Parathyroid adenoma (tissue), 2 donors: ENCODE data around the gene TTC8.
"Not testable (repeated sequence)": the region's sequence is repeated elsewhere in the genome, so short reads cannot be mapped to it uniquely, and the experiment has no call there.

Source experiments
- H2AFZ ChIP-seq: fragments of 300-600 bp; sonication (generic); one replicate; pipeline ENCODE4 v1.7.0; 2017; ENCODE audit warnings: antibody characterized with exemption, mild to moderate bottlenecking
- H3K27ac ChIP-seq: fragments of 300-600 bp; sonication (generic); one replicate; pipeline ENCODE4 v1.7.0; 2017
- H3K27me3 ChIP-seq: fragments of 300-600 bp; sonication (generic); one replicate; pipeline ENCODE4 v1.7.0; 2017; ENCODE audit warnings: low read length; ENCODE audit not compliant: control insufficient read depth, insufficient read depth
- H3K36me3 ChIP-seq: fragments of 300-600 bp; sonication (generic); one replicate; pipeline ENCODE4 v1.7.0; 2017; ENCODE audit warnings: low read length; ENCODE audit not compliant: control insufficient read depth, insufficient read depth
- H3K4me1 ChIP-seq: fragments of 300-600 bp; sonication (generic); one replicate; pipeline ENCODE4 v1.7.0; 2017; ENCODE audit warnings: control low read depth
- H3K4me2 ChIP-seq: fragments of 300-600 bp; sonication (generic); one replicate; pipeline ENCODE4 v1.7.0; 2017; ENCODE audit warnings: low read length
- H3K4me3 ChIP-seq: fragments of 300-600 bp; sonication (generic); one replicate; pipeline ENCODE4 v1.7.0; 2017; ENCODE audit warnings: low read depth, low read length
- H3K79me2 ChIP-seq: fragments of 300-600 bp; sonication (generic); one replicate; pipeline ENCODE4 v1.7.0; 2017; ENCODE audit warnings: control low read depth
- H3K9ac ChIP-seq: fragments of 300-600 bp; sonication (generic); one replicate; pipeline ENCODE4 v1.7.0; 2017; ENCODE audit warnings: mild to moderate bottlenecking
- H3K9me3 ChIP-seq: fragments of 300-600 bp; sonication (generic); one replicate; pipeline ENCODE4 v1.7.0; 2017; ENCODE audit warnings: low read length; ENCODE audit not compliant: control insufficient read depth
- TF ChIP-seq, protein P1 (sequence below): fragments of 300-600 bp; sonication (generic); IDR thresholded peaks from one replicate; pipeline ENCODE4 v1.7.0; 2017; ENCODE audit warnings: antibody characterized with exemption, mild to moderate bottlenecking
- donor health status: primary hyperparathyroidism.

TTC8 gene

DNA sequence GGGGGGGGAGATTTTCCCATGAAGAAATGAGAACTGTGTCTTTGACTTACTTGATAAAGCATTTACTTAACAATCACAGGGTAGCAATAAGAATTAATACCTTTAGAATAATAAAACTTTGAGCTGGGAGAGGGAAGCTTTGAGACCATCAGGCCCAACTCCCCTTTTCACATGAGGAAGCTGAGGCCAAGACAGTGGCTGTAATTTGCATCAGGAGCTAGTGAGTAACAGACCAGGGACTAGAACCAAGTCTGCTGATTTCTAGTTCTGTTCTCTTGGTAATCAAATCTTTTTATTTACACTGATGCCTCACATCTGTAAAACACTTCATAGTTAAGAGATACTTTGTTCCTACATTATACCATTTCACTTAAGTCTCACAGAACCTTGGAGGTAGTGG, 28.7 kb downstream of the TTC8 start:
- H3K4me3 ChIP-seq, result no peak overlapping the region
- no peaks in the 10 kb centered on the region for H3K9me3 ChIP-seq
- TF ChIP-seq, protein P1, sequence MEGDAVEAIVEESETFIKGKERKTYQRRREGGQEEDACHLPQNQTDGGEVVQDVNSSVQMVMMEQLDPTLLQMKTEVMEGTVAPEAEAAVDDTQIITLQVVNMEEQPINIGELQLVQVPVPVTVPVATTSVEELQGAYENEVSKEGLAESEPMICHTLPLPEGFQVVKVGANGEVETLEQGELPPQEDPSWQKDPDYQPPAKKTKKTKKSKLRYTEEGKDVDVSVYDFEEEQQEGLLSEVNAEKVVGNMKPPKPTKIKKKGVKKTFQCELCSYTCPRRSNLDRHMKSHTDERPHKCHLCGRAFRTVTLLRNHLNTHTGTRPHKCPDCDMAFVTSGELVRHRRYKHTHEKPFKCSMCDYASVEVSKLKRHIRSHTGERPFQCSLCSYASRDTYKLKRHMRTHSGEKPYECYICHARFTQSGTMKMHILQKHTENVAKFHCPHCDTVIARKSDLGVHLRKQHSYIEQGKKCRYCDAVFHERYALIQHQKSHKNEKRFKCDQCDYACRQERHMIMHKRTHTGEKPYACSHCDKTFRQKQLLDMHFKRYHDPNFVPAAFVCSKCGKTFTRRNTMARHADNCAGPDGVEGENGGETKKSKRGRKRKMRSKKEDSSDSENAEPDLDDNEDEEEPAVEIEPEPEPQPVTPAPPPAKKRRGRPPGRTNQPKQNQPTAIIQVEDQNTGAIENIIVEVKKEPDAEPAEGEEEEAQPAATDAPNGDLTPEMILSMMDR, result no peak
- no peaks in the 10 kb centered on the region for H3K79me2 ChIP-seq
- no peak overlapping the region for H3K9ac ChIP-seq
- no peak overlapping the region for H3K27ac ChIP-seq
- H3K27me3 ChIP-seq, result no peaks in the 10 kb centered on the region
- H3K4me1 ChIP-seq, result no peaks in the 10 kb centered on the region
- no peak overlapping the region for H3K4me2 ChIP-seq
- H2AFZ ChIP-seq, result no peak overlapping the region
- H3K36me3 ChIP-seq, result no peaks in the 10 kb centered on the region

DNA sequence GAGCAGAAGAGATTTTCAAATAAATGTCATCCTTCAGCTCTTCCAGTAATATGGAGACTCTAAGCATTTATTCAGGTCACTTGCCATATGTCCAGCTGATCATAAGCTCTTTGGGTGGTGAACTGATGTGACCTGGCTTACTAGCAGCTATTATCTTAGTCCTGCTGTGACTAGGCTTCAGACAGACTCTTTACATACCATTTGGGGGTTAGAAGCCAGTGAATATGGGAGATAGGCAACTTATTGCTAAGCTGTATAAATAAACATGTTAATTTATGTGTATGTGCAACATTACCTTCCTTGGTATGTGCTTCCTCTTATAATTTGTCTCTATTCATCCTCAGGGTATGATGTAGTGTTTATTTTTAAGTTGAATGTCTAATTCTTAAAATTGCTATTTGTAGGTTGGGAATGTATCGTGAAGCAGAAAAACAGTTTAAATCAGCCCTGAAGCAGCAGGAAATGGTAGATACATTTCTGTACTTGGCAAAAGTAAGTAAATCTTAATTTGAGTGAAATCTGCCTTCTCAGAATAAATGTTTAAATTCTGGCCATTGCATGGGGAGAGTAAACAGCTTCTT, 32.4 kb downstream of the TTC8 start:
- no peaks in the 10 kb centered on the region for H3K27me3 ChIP-seq
- H3K36me3 ChIP-seq, result no peaks in the 10 kb centered on the region
- TF ChIP-seq, protein P1, result no peak
- no peaks in the 10 kb centered on the region for H3K9me3 ChIP-seq
- H3K9ac ChIP-seq, result no peak overlapping the region
- H3K4me2 ChIP-seq, result no peak overlapping the region
- H3K27ac ChIP-seq, result no peak overlapping the region
- no peak overlapping the region for H3K4me3 ChIP-seq
- no peaks in the 10 kb centered on the region for H3K79me2 ChIP-seq
- H3K4me1 ChIP-seq, result no peaks in the 10 kb centered on the region
- H2AFZ ChIP-seq, result no peak overlapping the region

DNA sequence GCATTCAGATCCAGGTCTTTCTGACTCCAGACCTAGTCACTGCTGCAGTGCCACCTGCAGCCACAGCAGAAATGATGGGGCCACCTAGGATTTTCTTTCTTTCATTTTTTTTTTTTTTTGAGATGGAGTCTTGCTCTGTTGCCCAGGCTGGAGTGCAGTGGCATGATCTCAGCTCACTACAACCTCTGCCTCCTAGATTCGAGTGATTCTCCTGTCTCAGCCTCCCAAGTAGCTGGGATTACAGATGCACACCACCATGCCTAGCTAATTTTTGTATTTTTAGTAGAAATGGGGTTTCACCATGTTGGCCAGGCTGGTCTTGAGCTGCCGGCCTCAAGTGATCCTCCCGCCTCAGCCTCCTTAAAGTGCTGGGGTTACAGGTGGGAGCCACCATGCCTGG, 33.4 kb downstream of the TTC8 start:
- not testable (repeated sequence) for H3K9me3 ChIP-seq, H3K27me3 ChIP-seq, H3K27ac ChIP-seq, H3K36me3 ChIP-seq, H2AFZ ChIP-seq, H3K4me3 ChIP-seq, H3K79me2 ChIP-seq, H3K4me2 ChIP-seq, H3K9ac ChIP-seq, H3K4me1 ChIP-seq

DNA sequence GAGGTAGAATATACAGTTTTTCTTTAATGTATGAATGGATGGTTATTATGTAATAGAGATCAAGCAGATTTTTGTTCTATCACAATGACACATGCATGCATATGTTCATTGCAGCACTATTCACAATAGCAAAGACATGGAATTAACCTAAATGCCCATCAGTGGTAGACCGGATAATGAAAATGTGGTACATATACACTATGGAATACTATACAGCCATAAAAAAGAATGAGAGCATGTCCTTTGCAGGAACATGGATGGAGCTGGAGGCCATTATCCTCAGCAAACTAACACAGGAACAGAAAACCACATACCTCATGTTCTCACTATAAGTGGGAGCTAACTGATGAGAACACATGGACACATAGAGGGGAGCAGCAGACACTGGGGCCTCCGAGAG, 34.7 kb downstream of the TTC8 start:
- H3K4me1 ChIP-seq, H3K36me3 ChIP-seq, H2AFZ ChIP-seq, H3K27ac ChIP-seq, H3K79me2 ChIP-seq, H3K4me3 ChIP-seq, H3K9ac ChIP-seq, H3K9me3 ChIP-seq, H3K4me2 ChIP-seq, H3K27me3 ChIP-seq: not testable (repeated sequence)

DNA sequence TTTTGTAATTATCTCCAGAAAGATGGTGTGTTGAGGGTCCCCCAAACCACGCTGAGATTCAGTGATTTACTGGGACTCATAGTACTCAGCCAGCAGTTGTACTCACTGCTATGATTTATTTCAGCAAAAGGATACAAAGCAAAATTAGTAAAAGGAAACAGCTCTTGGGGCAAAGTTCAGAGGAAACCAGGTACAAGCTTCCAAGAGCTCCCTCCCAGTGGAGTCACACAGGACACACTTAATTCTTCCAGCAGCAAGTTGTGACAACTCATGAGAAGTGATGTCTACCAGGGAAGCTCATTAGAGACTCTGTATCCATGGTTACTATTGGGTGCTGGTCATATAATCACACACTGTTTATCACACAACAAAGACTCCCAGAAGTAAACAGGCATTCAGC, 38.7 kb downstream of the TTC8 start:
- Histone ChIP-seq H3K4me2 (no peak overlapping the region), H3K9me3 (no peaks in the 10 kb centered on the region), H3K4me3 (no peak overlapping the region), H3K36me3 (no peaks in the 10 kb centered on the region), H3K9ac (no peak overlapping the region), H3K27me3 (no peaks in the 10 kb centered on the region), H3K4me1 (no peaks in the 10 kb centered on the region), H3K79me2 (no peaks in the 10 kb centered on the region), H2AFZ (no peak overlapping the region), H3K27ac (no peak overlapping the region)
- TF ChIP-seq, protein P1, result no peak

DNA sequence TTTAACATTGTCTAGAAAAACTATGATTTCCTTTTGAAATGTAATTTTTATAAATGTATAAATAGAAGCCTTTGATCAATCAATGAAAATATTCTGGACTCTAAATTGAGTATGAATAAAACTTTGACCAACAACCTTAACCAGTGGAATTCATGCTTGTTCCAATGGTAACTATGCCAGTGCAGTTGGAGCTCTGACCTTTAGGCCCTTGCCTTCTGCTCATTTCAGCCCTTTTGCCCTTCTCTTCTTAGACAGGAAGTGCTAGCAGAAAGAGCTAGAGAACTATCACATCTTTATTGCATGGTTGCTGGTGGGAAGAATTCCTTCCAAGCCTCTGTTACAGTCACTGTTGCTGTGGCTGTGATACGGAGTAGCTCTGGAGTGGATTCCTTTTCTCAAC, 39.7 kb downstream of the TTC8 start:
- H3K4me2 ChIP-seq, result no peak overlapping the region
- no peak overlapping the region for H3K27ac ChIP-seq
- no peaks in the 10 kb centered on the region for H3K9me3 ChIP-seq
- H2AFZ ChIP-seq, result no peak overlapping the region
- no peak overlapping the region for H3K9ac ChIP-seq
- no peaks in the 10 kb centered on the region for H3K36me3 ChIP-seq
- no peak overlapping the region for H3K4me3 ChIP-seq
- TF ChIP-seq, protein P1, result no peak
- H3K27me3 ChIP-seq, result no peaks in the 10 kb centered on the region
- no peaks in the 10 kb centered on the region for H3K79me2 ChIP-seq
- H3K4me1 ChIP-seq, result no peaks in the 10 kb centered on the region
